Measurements from ENCODE around the gene KATNAL1.

Gene KATNAL1

GRCh38 chr13:30332456-30333143, 25.2 kb upstream of the KATNAL1 start:
- no peak for DNase-seq

DNA sequence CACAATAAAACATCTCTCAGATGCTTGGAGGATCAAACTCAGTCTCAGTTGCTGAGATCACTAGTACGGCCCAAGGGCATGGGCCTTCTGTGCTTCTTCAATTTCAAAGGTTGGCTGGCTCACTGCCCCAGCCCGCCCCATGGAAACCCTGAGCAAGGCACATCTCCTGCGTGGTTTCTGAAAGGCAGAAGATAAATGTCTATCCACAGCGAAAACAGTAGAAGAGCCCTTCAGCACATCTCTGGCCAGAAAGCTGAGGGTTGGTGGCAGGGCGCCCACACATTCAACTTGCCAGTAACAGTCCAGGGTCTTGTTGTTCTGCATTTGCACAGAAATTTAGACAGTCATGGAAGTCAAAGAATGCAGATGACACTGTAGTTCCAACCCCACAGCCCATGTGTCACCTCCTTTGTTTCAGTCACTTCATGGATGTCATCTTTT, 24.0 kb upstream of the KATNAL1 start:
- no peak for DNase-seq

DNA sequence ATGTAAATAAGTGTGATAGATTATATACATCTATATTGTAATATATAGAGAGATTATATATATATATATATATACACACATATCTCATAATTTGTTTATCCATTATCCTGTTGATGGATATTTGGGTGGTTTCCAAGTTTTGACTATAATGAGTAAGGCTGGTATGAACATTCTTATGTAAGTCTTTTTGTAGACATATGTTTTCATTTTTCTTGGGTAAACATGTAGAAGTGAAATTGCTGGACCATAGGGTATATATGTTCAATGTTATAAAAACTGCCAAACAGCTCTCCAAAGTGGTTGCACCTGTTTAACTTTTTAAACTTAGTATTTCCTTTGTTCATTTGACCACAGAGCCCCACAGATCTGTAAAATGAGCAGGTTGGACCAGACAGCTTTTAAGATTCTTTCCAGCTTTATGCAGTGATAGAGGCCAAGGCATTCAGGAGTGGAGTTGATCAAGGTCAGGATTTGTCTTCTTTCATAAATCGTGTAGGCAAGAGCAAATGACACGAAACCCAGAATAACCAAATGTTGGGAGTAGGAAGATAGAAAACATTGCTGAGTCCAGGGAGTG, 21.7 kb upstream of the KATNAL1 start:
- no peak for DNase-seq

- no peak for DNase-seq
Measured at GRCh38 chr13:30325668-30326067, 18.3 kb upstream of the KATNAL1 start.

DNA sequence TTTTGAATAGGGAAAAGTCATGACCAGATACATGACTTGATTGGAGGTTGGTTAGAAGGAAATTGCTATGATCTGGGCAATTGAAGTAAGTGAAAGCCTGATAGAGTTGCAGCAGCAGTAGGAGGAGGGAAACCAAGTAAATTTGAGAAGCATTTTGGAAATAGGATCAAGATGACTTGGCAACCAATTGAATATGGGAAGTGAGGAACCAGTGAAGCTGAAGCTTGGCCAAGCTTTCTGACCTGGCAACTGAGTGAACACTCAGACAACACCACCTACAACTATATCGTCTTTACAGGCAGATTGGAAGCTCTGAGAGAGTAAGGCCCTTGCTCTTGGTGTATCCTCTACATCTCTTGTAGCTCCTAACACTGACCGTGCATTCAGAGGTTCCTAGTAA, 16.2 kb upstream of the KATNAL1 start:
- DNase-seq: no peak

DNA sequence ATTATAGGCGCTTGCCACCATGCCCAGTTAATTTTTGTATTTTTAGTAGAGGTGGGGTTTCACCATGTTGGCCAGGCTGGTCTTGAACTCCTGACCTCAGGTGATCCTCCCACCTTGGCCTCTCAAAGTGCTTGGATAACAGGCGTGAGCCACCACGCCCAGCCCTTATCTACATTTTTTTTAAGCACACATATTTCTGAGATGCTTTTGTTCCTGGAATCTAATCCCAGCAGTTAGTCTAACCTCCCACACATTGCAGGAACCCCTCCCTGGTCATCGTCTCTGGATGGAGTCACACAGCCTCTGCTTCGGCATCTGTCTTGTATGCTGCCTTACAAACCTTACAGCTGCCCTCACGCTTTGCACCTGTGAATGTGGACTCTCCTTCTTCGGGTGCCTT, 15.1 kb upstream of the KATNAL1 start:
- DNase-seq: no peak

- no peak for DNase-seq
Measured at GRCh38 chr13:30321256-30321655, 13.9 kb upstream of the KATNAL1 start.

- no peak for DNase-seq
Measured at GRCh38 chr13:30319655-30320054, 12.3 kb upstream of the KATNAL1 start.

- DNase-seq: no peak
Measured at GRCh38 chr13:30319130-30319529, 11.8 kb upstream of the KATNAL1 start.

DNA sequence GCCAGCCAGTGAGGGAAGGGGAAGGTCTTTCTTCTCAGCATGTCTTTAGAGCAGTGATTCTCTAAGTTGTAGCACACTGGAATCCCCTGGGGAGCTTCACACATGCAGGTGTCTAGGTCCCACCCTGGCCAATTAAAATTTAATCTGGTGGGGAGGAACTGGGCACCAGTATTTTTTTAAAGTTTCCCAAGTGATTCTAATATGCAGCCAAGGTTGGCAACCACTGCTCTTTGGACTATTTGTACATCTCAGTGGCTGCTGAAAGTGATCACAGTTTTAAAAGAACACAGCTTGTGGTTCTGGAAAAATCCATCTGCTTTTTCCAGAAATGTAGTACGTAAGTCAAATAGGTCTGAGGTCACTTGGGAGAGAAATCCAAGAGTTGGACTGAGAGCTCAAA, 10.7 kb upstream of the KATNAL1 start:
- no peak for DNase-seq

DNA sequence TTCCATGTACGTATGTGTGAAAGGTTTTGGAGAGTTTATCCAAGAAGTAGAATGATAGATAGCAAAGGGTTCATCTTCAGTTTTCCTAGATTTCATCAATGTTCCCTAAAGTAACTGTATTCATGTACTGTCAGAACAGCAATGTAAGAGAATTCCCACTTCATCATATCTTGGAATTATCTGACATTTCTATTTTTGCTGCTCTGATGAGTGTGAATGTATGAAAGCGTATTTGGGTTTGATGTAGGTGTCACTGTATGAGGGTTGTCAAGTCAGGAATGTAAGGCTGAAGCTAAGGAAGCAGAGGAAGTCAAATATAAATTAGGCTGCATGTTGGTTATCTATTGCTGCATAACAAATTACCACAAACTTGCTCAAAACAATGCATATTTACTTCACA, 7.2 kb upstream of the KATNAL1 start:
- DNase-seq: no peak

- no peak for DNase-seq
Measured at GRCh38 chr13:30314069-30314468, 6.7 kb upstream of the KATNAL1 start.

DNA sequence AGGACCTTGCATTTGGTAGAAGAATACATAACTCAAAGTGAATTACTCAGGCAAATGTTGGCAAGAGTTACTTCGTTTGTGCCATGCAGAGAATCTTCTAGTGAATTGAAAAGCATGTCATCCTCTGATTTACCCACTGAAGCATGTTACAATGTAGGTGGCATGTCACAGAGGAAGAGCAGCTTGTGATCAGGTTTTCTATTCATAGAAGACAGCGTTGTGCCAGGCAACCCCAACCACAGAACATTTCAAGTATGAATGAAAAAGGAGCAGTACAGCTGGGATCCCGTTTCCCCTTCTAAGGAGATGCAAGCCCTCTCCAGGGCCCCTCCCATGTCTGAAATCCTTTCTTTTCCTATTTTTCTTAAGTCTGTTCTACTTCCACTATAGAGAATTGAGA, 6.0 kb upstream of the KATNAL1 start:
- no peak for DNase-seq

DNA sequence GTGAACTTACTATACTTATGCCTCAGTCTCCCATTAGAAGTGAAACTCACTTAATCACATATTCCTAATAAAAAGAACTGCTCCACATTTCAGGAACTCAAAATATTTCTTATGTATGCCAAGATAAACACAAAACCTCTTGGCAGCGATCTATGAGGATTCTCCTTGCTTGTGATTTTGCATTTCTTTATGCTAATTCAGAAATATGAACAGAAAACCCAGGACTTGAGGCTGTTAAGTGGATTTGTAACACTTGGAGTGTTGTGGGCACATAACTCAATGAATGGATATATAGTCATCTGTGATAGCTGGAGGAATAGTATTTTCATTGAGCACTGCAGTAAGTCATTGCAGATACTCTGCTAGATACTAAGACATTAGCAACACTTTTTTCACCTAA, 5.6 kb upstream of the KATNAL1 start:
- no peak for DNase-seq

DNA sequence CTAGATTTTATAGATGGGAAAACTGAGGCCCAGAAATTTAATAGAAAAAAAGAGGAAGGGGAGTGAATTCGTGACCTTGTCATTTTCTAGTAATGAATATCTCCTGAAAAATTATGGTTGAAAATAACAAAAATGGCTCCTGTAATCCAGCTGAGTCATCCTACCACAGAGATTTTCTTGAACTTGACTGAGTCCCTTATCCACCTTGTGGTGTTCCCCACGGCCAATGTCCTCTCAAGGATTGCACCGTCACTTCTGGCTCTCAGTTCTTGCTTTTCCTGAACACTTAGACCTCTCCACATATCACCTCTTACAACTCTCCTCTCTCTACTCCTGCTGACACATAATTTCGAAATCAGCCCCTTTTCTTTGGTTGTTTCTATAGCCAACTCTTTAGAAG, 1.2 kb upstream of the KATNAL1 start:
- no peak for DNase-seq

GRCh38 chr13:30307971-30308290, 580 bp upstream of the KATNAL1 start:
- no peak for DNase-seq

GRCh38 chr13:30306762-30307193, 573 bp downstream of the KATNAL1 start:
- DNase-seq: peak; percentile 85 to 89

- no peak for DNase-seq
Measured at GRCh38 chr13:30305456-30305970, 1.8 kb downstream of the KATNAL1 start.

- no peak for DNase-seq
Measured at GRCh38 chr13:30303269-30303668, 4.1 kb downstream of the KATNAL1 start.

- no peak for DNase-seq
Measured at GRCh38 chr13:30301827-30302226, 5.5 kb downstream of the KATNAL1 start.

- no peak for DNase-seq
Measured at GRCh38 chr13:30300596-30300995, 6.8 kb downstream of the KATNAL1 start.

- no peak for DNase-seq
Measured at GRCh38 chr13:30299786-30300185, 7.6 kb downstream of the KATNAL1 start.

DNA sequence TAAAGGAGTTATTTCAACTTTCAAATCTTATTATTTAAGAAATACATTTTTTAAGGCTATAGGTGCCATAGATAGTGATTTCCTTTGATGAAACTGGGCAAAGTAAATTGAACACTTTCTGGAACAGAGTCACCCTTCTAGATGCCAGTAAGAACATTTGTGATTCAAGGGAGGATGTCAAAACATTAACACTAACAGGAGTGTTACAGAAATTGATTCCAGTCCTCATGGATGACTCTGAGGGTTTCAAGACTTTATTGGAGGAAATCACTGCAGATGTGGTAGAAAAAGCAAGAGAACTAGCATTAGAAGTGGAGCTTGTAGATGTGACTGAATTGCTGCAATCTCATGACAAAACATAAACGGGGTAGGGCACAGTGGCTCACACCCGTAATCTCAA, 12.2 kb downstream of the KATNAL1 start:
- no peak for DNase-seq

- no peak for DNase-seq
Measured at GRCh38 chr13:30294004-30294403, 13.3 kb downstream of the KATNAL1 start.

DNA sequence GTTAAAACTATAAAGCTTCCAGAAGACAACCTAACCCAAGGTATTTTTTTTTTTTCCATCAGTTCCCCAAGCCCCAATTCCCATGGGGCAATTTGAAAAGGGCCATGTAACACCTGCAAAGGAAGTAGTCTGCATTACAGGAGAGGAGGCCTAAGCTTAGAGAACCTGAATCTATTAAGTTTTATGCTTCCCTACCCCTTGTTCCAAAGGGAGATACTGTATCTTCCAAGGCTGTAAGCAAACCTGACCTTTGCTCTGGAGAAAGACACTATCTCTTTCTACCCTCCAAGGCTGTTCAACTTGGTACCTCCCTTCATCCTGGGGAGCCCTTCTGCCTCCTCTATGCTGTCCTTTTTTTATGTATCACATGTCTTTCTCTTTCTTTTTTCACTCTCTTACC, 15.0 kb downstream of the KATNAL1 start:
- no peak for DNase-seq

Data from stimulated activated CD4-positive, alpha-beta T cell treated with anti-CD3 and anti-CD28 coated beads, Interleukin-4, amount 100 ng/mL, for 4 hours (primary cell).